HepG2 (cell line): ENCODE data around the gene VRK3. TPM values are rescaled to one million over a fixed set of nuclear protein-coding genes. Genes with fewer than 3 reads are reported as not detected.
A peak's percentile ranks its signal among the peaks of the same experiment; 100 is the strongest.
"Not testable (repeated sequence)": the region's sequence is repeated elsewhere in the genome, so short reads cannot be mapped to it uniquely, and the experiment has no call there.

Experiments used
- ATAC-seq: fragments of 200-7000 bp; cut with Tn5 transposase; 3 replicates; pipeline ENCODE4 v1.9.1; 2020; ENCODE audit warnings: mild to moderate bottlenecking, moderate library complexity
- BruUV-seq: library from RNA; stranded (reverse); fragments of 400-500 nt; replicated peaks from 2 replicates; lab custom pipeline; 2021; lab: Mats Ljungman, UMichigan
- CTCF ChIA-PET: fragments of 300-600 bp; formaldehyde crosslinking; extraction: SDS; loops from one replicate; lab custom pipeline; 2021; ENCODE audit warnings: low total read pairs, inconsistent platforms, low intra/inter-chr PET ratio; lab: Yijun Ruan, JAX
- POLR2A ChIA-PET: fragments of 350-600 bp; sonication (Branson Sonifier 250); formaldehyde crosslinking; loops from one replicate; lab custom pipeline; 2020; ENCODE audit warnings: antibody characterized with exemption, inconsistent platforms; lab: Yijun Ruan, JAX
- DNase-seq: peaks from one replicate; pipeline ENCODE4 v3.0.0-alpha.2; 2015; ENCODE audit warnings: low spot score
- FAIRE-seq: peaks from 3 replicates; lab custom pipeline; 2011; peaks lifted over from hg19 to GRCh38; lab: Jason Lieb, UNC
- H2AFZ ChIP-seq: one replicate; pipeline ENCODE4 v1.6.1; 2011; ENCODE audit warnings: low read length, inconsistent platforms
- H3K27ac ChIP-seq: fragments of 300-600 bp; 3 replicates; pipeline ENCODE4 v1.8.0; 2011; ENCODE audit warnings: mixed run types, mild to moderate bottlenecking, mixed read lengths, low read length, inconsistent platforms; ENCODE audit not compliant: insufficient read depth; ENCODE audit errors: extremely low read length
- H3K27me3 ChIP-seq, 2 experiments: fragments of 200-600 bp in 1 of 2; 2 replicates in 1 of 2; 3 replicates in 1 of 2; pipeline versions ENCODE4 v1.6.0 to v1.8.0; 2011; ENCODE audit warnings: low read length in 2 of 2, mild to moderate bottlenecking in 2 of 2, moderate library complexity in 2 of 2, inconsistent platforms in 1 of 2; ENCODE audit not compliant: insufficient read depth in 2 of 2, control insufficient read depth in 1 of 2
- H3K36me3 ChIP-seq, 2 experiments: fragments of 200-600 bp in 1 of 2; replicated peaks in 1 of 2; 2 replicates in 1 of 2; 3 replicates in 1 of 2; pipeline versions ENCODE4 v1.5.1 to v1.8.0; 2011; ENCODE audit warnings: low read length in 2 of 2, inconsistent platforms in 1 of 2; ENCODE audit not compliant: insufficient read depth in 2 of 2, control insufficient read depth in 1 of 2
- H3K4me1 ChIP-seq: 2 replicates; pipeline ENCODE4 v1.5.1; 2012; ENCODE audit warnings: low read length, inconsistent platforms; ENCODE audit not compliant: insufficient read depth
- H3K4me2 ChIP-seq: 2 replicates; pipeline ENCODE4 v1.6.0; 2011; ENCODE audit warnings: low read depth, low read length, inconsistent platforms
- H3K4me3 ChIP-seq, 3 experiments: fragments of 200-600 bp in 1 of 3; sonication (generic), shearing (Covaris generic) in 1 of 3; replicated peaks in 1 of 3; 2 replicates each; pipeline ENCODE4 v1.5.1; 2011 to 2016; ENCODE audit warnings: low read length in 3 of 3, inconsistent platforms in 2 of 3, low read depth in 2 of 3, mild to moderate bottlenecking in 2 of 3, control low read depth in 1 of 3, mixed read lengths in 1 of 3; ENCODE audit not compliant: insufficient read depth in 1 of 3
- H3K79me2 ChIP-seq: one replicate; pipeline ENCODE4 v1.6.1; 2011; ENCODE audit warnings: low read length, inconsistent platforms; ENCODE audit not compliant: insufficient read depth
- H3K9ac ChIP-seq: 2 replicates; pipeline ENCODE4 v1.6.0; 2011; ENCODE audit warnings: mild to moderate bottlenecking, low read depth, low read length, inconsistent platforms; ENCODE audit not compliant: insufficient read depth
- H3K9me3 ChIP-seq: 2 replicates; pipeline ENCODE4 v1.5.1; 2012; ENCODE audit warnings: mild to moderate bottlenecking, low read length
- H4K20me1 ChIP-seq: 2 replicates; pipeline ENCODE4 v1.6.0; 2011; ENCODE audit warnings: inconsistent platforms, mild to moderate bottlenecking, low read length, moderate library complexity; ENCODE audit not compliant: insufficient read depth
- CEBPB ChIP-seq: IDR thresholded peaks from 2 replicates; pipeline ENCODE4 v1.6.1; 2011; ENCODE audit warnings: low read depth, low read length, improper control_type of control experiment, borderline replicate concordance
- CREM ChIP-seq, 2 experiments: sonication (generic) in 1 of 2; formaldehyde crosslinking in 1 of 2; IDR thresholded peaks; 2 replicates each; pipeline versions ENCODE4 v1.4.0 to v1.6.1; 2016 to 2020; ENCODE audit warnings: antibody characterized with exemption in 1 of 2, mild to moderate bottlenecking in 1 of 2, missing genetic modification reagents in 1 of 2
- FOXA3 ChIP-seq: IDR thresholded peaks from 2 replicates; pipeline ENCODE4 v1.6.1; 2016; ENCODE audit warnings: missing genetic modification reagents, missing compliant biosample characterization
- SAP130 ChIP-seq: IDR thresholded peaks from 2 replicates; pipeline ENCODE4 v1.6.1; 2016; ENCODE audit warnings: low read depth
- SOX13 ChIP-seq, 3 experiments: fragments of 450-650 bp in 1 of 3; sonication (generic) in 1 of 3; formaldehyde crosslinking in 1 of 3; IDR thresholded peaks in 2 of 3; conservative IDR thresholded peaks in 1 of 3; 2 replicates each; pipeline versions ENCODE4 v1.5.0 to v1.6.1; 2016 to 2020; ENCODE audit warnings: antibody characterized with exemption in 1 of 3, mild to moderate bottlenecking in 1 of 3, missing compliant biosample characterization in 1 of 3, missing genetic modification reagents in 1 of 3, moderate library complexity in 1 of 3
- TMF1 ChIP-seq: sonication (generic); formaldehyde crosslinking; IDR thresholded peaks from 2 replicates; pipeline ENCODE4 v1.8.1; 2022; ENCODE audit warnings: low read depth, missing genetic modification reagents
- ZBTB21 ChIP-seq: sonication (generic); formaldehyde crosslinking; IDR thresholded peaks from 2 replicates; pipeline ENCODE4 v1.4.0; 2020; ENCODE audit warnings: missing genetic modification reagents
- ZEB1 ChIP-seq: IDR thresholded peaks from 2 replicates; pipeline ENCODE4 v1.6.1; 2012; ENCODE audit warnings: mild to moderate bottlenecking, low read depth, inconsistent platforms; ENCODE audit not compliant: insufficient replicate concordance
- ZNF121 ChIP-seq: sonication (generic); formaldehyde crosslinking; IDR thresholded peaks from 2 replicates; pipeline ENCODE4 v1.5.0; 2020; ENCODE audit warnings: mild to moderate bottlenecking, missing genetic modification reagents
- ZNF382 ChIP-seq: sonication (generic); formaldehyde crosslinking; IDR thresholded peaks from 2 replicates; pipeline ENCODE4 v1.5.0; 2020; ENCODE audit warnings: missing genetic modification reagents, mild to moderate bottlenecking, borderline replicate concordance
- ZNF414 ChIP-seq: sonication (generic); formaldehyde crosslinking; IDR thresholded peaks from 2 replicates; pipeline ENCODE4 v1.5.0; 2020; ENCODE audit warnings: missing genetic modification reagents
- ZNF549 ChIP-seq: sonication (generic); formaldehyde crosslinking; IDR thresholded peaks from 2 replicates; pipeline ENCODE4 v1.5.0; 2020; ENCODE audit warnings: missing genetic modification reagents
- WGBS: methylation state at CpG from one replicate; pipeline ENCODE4 v1.1.6; 2017; ENCODE audit warnings: low lambda C conversion rate; 5-methylcytosine and 5-hydroxymethylcytosine counted together
- in situ Hi-C: cut with HindIII; loops from 2 replicates; pipeline ENCODE4 v1.10.0; 2017; ENCODE audit warnings: low pct_unique_long_range_greater_than_20kb; ENCODE audit not compliant: extremely low pct_ligation_motif_present
- intact Hi-C: fragments of 100-400 bp; cut with micrococcal nuclease; formaldehyde crosslinking; loops from one replicate; pipeline ENCODE4 v1.10.0; 2022; ENCODE audit not compliant: unreplicated experiment
- polyA plus RNA-seq, 8 experiments: library from polyadenylated mRNA; depleted of rRNA in 3 of 8; stranded (reverse) in 7 of 8; unstranded in 1 of 8; fragments of >200 nt; fragmentation: Illumina TruSeq in 4 of 8; extraction: Trizol in 4 of 8; gene quantifications; 2 replicates each; pipeline versions ENCODE4 v1.2.1 to v1.2.3, GENCODE V29; 2011 to 2016; ENCODE audit warnings: low read depth in 4 of 8, missing spikeins in 1 of 8, mixed read lengths in 1 of 8; ENCODE audit not compliant: insufficient read depth in 1 of 8
- total RNA-seq, 5 experiments: library from RNA; depleted of rRNA; stranded (reverse); fragments of >200 nt; fragmentation: Illumina TruSeq; extraction: Trizol; gene quantifications; 2 replicates each; pipeline ENCODE4 v1.2.3, GENCODE V29; 2016; ENCODE audit warnings: low read depth in 1 of 5
- TF ChIP-seq, protein P1 (sequence below): IDR thresholded peaks from 2 replicates; pipeline ENCODE4 v1.6.1; 2016
- TF ChIP-seq, protein P2 (sequence below): sonication (generic); formaldehyde crosslinking; IDR thresholded peaks from 2 replicates; pipeline ENCODE4 v1.8.0; 2022; ENCODE audit warnings: mild to moderate bottlenecking, missing genetic modification reagents

Gene VRK3
- total and polyA plus RNA-seq, 2 of the 13 experiments (the other 11 are each of a cell fraction or from before 2014, with no cell fraction given) = 23.8 to 28.3 TPM

GRCh38 chr19:50068382-50068781 lies 43.2 kb upstream of the VRK3 start:
- H4K20me1 ChIP-seq, CTCF ChIA-PET, H3K9me3 ChIP-seq, FAIRE-seq, H3K4me1 ChIP-seq, ATAC-seq, H3K9ac ChIP-seq, H3K79me2 ChIP-seq, BruUV-seq, H3K27ac ChIP-seq, H3K4me2 ChIP-seq, H3K36me3 ChIP-seq, H2AFZ ChIP-seq, POLR2A ChIA-PET, intact Hi-C loops: not testable (repeated sequence)
- H3K27me3 ChIP-seq = peaks cover 2 to 12% of the 10 kb centered on the region in 2 experiments; a peak in 3 of 5 replicates
- 9% methylated on average over 5 of the region's 5 CpGs for WGBS
- peak; percentile 58; the same call in 1 of the 2 replicates for TF ChIP-seq ZNF121 (CRISPR knock-in tag)
- TF ChIP-seq CEBPB = peak; percentile 18; the same call in 1 of the 2 replicates
- TF ChIP-seq, all 625 proteins: peak for 2; not testable (repeated sequence) for 623
- DNase-seq, H3K4me3 ChIP-seq, in situ Hi-C loops: not testable (repeated sequence)

- no peak for FAIRE-seq
- no peak for ATAC-seq
Measured at GRCh38 chr19:50067575-50067974, 42.4 kb upstream of the VRK3 start.

More at GRCh38 chr19:50067575-50067974, 42.4 kb upstream of the VRK3 start:
- no peak overlapping the region for H3K4me3 ChIP-seq
- no peak overlapping the region for H3K27ac ChIP-seq
- CTCF ChIA-PET = no interaction called here
- POLR2A ChIA-PET = no interaction called here
- intact Hi-C loops = no loop called here
- H3K79me2 ChIP-seq = no peaks in the 10 kb centered on the region
- no peaks in the 10 kb centered on the region for H3K36me3 ChIP-seq
- no TSS peak for BruUV-seq
- no peak for DNase-seq
- H3K9ac ChIP-seq = no peak overlapping the region
- TF ChIP-seq SOX13 (IDR thresholded peaks at IDR 0.05) = no peak
- no peak for TF ChIP-seq SOX13 (CRISPR knock-in tag; conservative IDR thresholded peaks at IDR 0.05 in 1 of 2, IDR thresholded peaks at IDR 0.05 in 1 of 2)
- TF ChIP-seq SAP130 (CRISPR knock-in tag) = no peak
- no peak for TF ChIP-seq ZNF414 (CRISPR knock-in tag)
- no peak for TF ChIP-seq FOXA3 (CRISPR knock-in tag)
- no peak for TF ChIP-seq ZNF382 (CRISPR knock-in tag)
- no peak for TF ChIP-seq ZNF549 (CRISPR knock-in tag)
- TF ChIP-seq ZBTB21 (CRISPR knock-in tag) = no peak
- TF ChIP-seq ZEB1 = no peak
- no peak for TF ChIP-seq CREM (IDR thresholded peaks at IDR 0.05)
- TF ChIP-seq CREM (CRISPR knock-in tag; IDR thresholded peaks at IDR 0.05) = no peak
- TF ChIP-seq, protein P1, sequence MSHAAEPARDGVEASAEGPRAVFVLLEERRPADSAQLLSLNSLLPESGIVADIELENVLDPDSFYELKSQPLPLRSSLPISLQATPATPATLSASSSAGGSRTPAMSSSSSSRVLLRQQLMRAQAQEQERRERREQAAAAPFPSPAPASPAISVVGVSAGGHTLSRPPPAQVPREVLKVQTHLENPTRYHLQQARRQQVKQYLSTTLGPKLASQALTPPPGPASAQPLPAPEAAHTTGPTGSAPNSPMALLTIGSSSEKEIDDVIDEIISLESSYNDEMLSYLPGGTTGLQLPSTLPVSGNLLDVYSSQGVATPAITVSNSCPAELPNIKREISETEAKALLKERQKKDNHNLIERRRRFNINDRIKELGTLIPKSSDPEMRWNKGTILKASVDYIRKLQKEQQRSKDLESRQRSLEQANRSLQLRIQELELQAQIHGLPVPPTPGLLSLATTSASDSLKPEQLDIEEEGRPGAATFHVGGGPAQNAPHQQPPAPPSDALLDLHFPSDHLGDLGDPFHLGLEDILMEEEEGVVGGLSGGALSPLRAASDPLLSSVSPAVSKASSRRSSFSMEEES (CRISPR knock-in tag) = no peak
- TF ChIP-seq, protein P2, sequence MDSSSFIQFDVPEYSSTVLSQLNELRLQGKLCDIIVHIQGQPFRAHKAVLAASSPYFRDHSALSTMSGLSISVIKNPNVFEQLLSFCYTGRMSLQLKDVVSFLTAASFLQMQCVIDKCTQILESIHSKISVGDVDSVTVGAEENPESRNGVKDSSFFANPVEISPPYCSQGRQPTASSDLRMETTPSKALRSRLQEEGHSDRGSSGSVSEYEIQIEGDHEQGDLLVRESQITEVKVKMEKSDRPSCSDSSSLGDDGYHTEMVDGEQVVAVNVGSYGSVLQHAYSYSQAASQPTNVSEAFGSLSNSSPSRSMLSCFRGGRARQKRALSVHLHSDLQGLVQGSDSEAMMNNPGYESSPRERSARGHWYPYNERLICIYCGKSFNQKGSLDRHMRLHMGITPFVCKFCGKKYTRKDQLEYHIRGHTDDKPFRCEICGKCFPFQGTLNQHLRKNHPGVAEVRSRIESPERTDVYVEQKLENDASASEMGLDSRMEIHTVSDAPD = no peak
- no peak for TF ChIP-seq TMF1
- no peak overlapping the region for H2AFZ ChIP-seq
- no peak overlapping the region for H3K4me2 ChIP-seq
- H3K9me3 ChIP-seq = no peaks in the 10 kb centered on the region
- no peaks in the 10 kb centered on the region for H3K4me1 ChIP-seq
- in situ Hi-C loops = no loop called here
- H3K27me3 ChIP-seq = peaks cover 2 to 10% of the 10 kb centered on the region in 2 experiments; a peak in 3 of 5 replicates
- no peaks in the 10 kb centered on the region for H4K20me1 ChIP-seq
- 19% methylated on average over 6 of the region's 6 CpGs for WGBS
